Neural progenitor cell (in vitro differentiated cells): Measurements from ENCODE around the gene TLK1.

Experiments
- CTCF ChIP-seq: fragments of 200-600 bp; sonication (generic); IDR thresholded peaks from 2 replicates; pipeline ENCODE4 v1.5.1; 2017; ENCODE audit warnings: antibody characterized with exemption, mild to moderate bottlenecking
- EZH2 ChIP-seq: fragments of 200-600 bp; sonication (generic); IDR thresholded peaks from 2 replicates; pipeline ENCODE4 v1.6.1; 2017; ENCODE audit warnings: antibody characterized with exemption, mild to moderate bottlenecking, moderate library complexity
- EZH2phosphoT487 ChIP-seq: fragments of 200-600 bp; sonication (generic); IDR thresholded peaks from 2 replicates; pipeline ENCODE4 v1.6.1; 2017; ENCODE audit warnings: antibody characterized with exemption

GRCh38 chr2:171210216-171210863, 49.6 kb upstream of the TLK1 start:
- no peak for TF ChIP-seq EZH2
- no peak for TF ChIP-seq CTCF
- TF ChIP-seq EZH2phosphoT487 = no peak
